ENCODE results near the gene RAPSN. TPM values are rescaled to one million over a fixed set of nuclear protein-coding genes. Genes with fewer than 3 reads are reported as not detected.

RAPSN gene
- total RNA-seq, 2 donors from 2014 or later: not detected

- no peak for TF ChIP-seq POLR2A (IDR thresholded peaks at IDR 0.05)
- TF ChIP-seq CTCF (IDR thresholded peaks at IDR 0.05): no peak
- Histone ChIP-seq H3K4me1 (peaks cover 10% of the 10 kb centered on the region), H3K27me3 (no peaks in the 10 kb centered on the region), H3K36me3 (replicated peaks in 1 of 2; ENCODE audit: insufficient read depth in 1 of 2, low read depth in 2 of 2) (no peaks in the 10 kb centered on the region), H3K9me3 (no peaks in the 10 kb centered on the region), H3K27ac (no peak overlapping the region), H3K4me3 (no peak overlapping the region)
- WGBS, 2 donors: 64 to 86% methylated on average over 4 to 12 of the region's 12 CpGs
- DNase-seq: no peak
- ATAC-seq: no peak
- intact Hi-C loops (cut with DNase I): no loop called here
Observed at GRCh38 chr11:47441421-47441820, 7.5 kb downstream of the RAPSN start.

- H3K27ac ChIP-seq: no peak overlapping the region
- no peak for ATAC-seq
Observed at GRCh38 chr11:47440054-47440476, 8.9 kb downstream of the RAPSN start.

GRCh38 chr11:47438721-47439120 lies 10.2 kb downstream of the RAPSN start:
- 95 to 100% methylated on average over 2 to 17 of the region's 18 CpGs for WGBS, 2 donors
- no peak overlapping the region for H3K4me3 ChIP-seq
- no peak overlapping the region for H3K27ac ChIP-seq
- no peaks in the 10 kb centered on the region for H3K36me3 ChIP-seq (replicated peaks in 1 of 2; ENCODE audit: insufficient read depth in 1 of 2, low read depth in 2 of 2)
- H3K4me1 ChIP-seq: peaks cover 10% of the 10 kb centered on the region
- no peaks in the 10 kb centered on the region for H3K27me3 ChIP-seq
- DNase-seq (no peak), ATAC-seq (no peak)
- no peak for TF ChIP-seq POLR2A (IDR thresholded peaks at IDR 0.05)
- no peak for TF ChIP-seq CTCF (IDR thresholded peaks at IDR 0.05)
- intact Hi-C loops (cut with DNase I): no loop called here
- H3K9me3 ChIP-seq: no peaks in the 10 kb centered on the region

More at GRCh38 chr11:47440054-47440476, 8.9 kb downstream of the RAPSN start:
- H3K4me1 ChIP-seq: peaks cover 10% of the 10 kb centered on the region
- no peak overlapping the region for H3K4me3 ChIP-seq
- no peaks in the 10 kb centered on the region for H3K9me3 ChIP-seq
- H3K27me3 ChIP-seq: no peaks in the 10 kb centered on the region
- TF ChIP-seq POLR2A (IDR thresholded peaks at IDR 0.05) (no peak), CTCF (IDR thresholded peaks at IDR 0.05) (no peak)
- no peak for DNase-seq
- intact Hi-C loops (cut with DNase I): no loop called here
- H3K36me3 ChIP-seq (replicated peaks in 1 of 2; ENCODE audit: insufficient read depth in 1 of 2, low read depth in 2 of 2): no peaks in the 10 kb centered on the region
- 53 to 63% methylated on average over 2 of the region's 2 CpGs for WGBS, 2 donors

GRCh38 chr11:47437746-47438418 lies 11.1 kb downstream of the RAPSN start:
- TF ChIP-seq CTCF (IDR thresholded peaks at IDR 0.05) (no peak), POLR2A (IDR thresholded peaks at IDR 0.05) (no peak)
- DNase-seq (peak; percentile 38 to 73 (median 68)), ATAC-seq (peak; percentile 65)

More at GRCh38 chr11:47437746-47438418, 11.1 kb downstream of the RAPSN start:
- H3K27ac ChIP-seq: peak overlapping the region in 3 of 4 donors; percentile 40 to 66 (median 62)
- H3K9me3 ChIP-seq: no peaks in the 10 kb centered on the region
- no peak overlapping the region for H3K4me3 ChIP-seq
- 37 to 39% methylated on average over 14 to 15 of the region's 16 CpGs for WGBS, 2 donors
- H3K27me3 ChIP-seq: no peaks in the 10 kb centered on the region
- intact Hi-C loops (cut with DNase I): no loop called here
- H3K36me3 ChIP-seq (replicated peaks in 1 of 2; ENCODE audit: insufficient read depth in 1 of 2, low read depth in 2 of 2): no peaks in the 10 kb centered on the region
- H3K4me1 ChIP-seq: peaks cover 10% of the 10 kb centered on the region

Measured in body of pancreas (tissue), 4 donors.